ENCODE data around the gene SCMH1.

- TF ChIP-seq CTCF (IDR thresholded peaks at IDR 0.05 in 8 of 11, conservative IDR thresholded peaks at IDR 0.05 in 3 of 11) (no peak), POLR2A (IDR thresholded peaks at IDR 0.05) (no peak), POLR2AphosphoS5 (IDR thresholded peaks at IDR 0.05) (no peak)
Measured at GRCh38 chr1:41078193-41078592, 163.9 kb downstream of the SCMH1 start.

All from spleen (tissue), 7 donors.